Gastroesophageal sphincter (tissue), 3 donors: ENCODE data around the gene SLC38A10.

Experiments
- CTCF ChIP-seq, 4 experiments: fragments of 200-600 bp in 2 of 4; fragments of 450-650 bp in 2 of 4; sonication (generic) in 1 of 4; IDR thresholded peaks; one replicate each; pipeline ENCODE4 v1.5.1; 2017 to 2019; ENCODE audit warnings: antibody characterized with exemption in 4 of 4, mild to moderate bottlenecking in 2 of 4, moderate library complexity in 2 of 4
- EP300 ChIP-seq: sonication (generic); formaldehyde crosslinking; IDR thresholded peaks from one replicate; pipeline ENCODE4 v1.6.1; 2017; ENCODE audit warnings: antibody characterized with exemption, mild to moderate bottlenecking
- POLR2A ChIP-seq, 2 donors: fragments of 450-650 bp; IDR thresholded peaks; one replicate each; pipeline ENCODE4 v1.6.1; 2017; ENCODE audit warnings: antibody characterized with exemption in 2 of 2, mild to moderate bottlenecking in 2 of 2, moderate library complexity in 1 of 2
- POLR2AphosphoS5 ChIP-seq: sonication (generic); formaldehyde crosslinking; IDR thresholded peaks from one replicate; pipeline ENCODE4 v1.6.1; 2017; ENCODE audit warnings: antibody characterized with exemption

DNA sequence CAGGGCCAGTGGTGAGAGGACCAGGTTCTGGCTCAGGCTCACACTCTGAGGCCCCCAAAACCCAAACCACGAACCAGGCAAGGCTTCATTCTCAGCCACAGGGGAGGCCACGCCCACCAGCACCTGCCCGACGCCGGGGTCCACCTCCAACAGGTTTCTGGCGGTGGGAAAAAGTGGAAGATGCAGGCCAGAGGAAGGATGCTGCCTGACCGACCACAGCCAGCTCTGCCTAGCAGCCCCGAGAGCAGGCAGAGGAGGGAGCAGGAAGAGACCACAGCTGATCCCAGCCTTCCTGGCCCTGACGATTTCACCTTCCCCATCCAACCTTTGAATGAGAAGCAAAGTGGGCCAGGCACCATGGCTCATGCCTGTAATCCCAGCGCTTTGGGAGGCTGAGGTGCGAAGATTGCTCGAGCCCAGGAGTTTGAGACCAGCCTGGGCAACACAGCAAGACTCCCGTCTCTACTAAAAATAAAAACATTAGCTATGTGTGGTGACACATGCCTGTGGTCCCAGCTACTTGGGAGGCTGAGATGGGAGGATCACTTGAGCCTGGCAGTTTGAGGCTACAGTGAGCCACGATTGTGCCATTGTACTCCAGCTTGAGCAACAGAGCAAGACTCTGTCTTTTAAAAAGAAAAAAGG lies 30.7 kb upstream of the SLC38A10 start:
- no peak for TF ChIP-seq CTCF (IDR thresholded peaks at IDR 0.05)
- no peak for TF ChIP-seq POLR2A (IDR thresholded peaks at IDR 0.05)
- no peak for TF ChIP-seq POLR2AphosphoS5
- TF ChIP-seq EP300 = no peak
